Neural progenitor cell (in vitro differentiated cells): ENCODE data around the gene ZNF423.

ENCODE experiments used
- EZH2 ChIP-seq: fragments of 200-600 bp; sonication (generic); IDR thresholded peaks from 2 replicates; pipeline ENCODE4 v1.6.1; 2017; ENCODE audit warnings: antibody characterized with exemption, mild to moderate bottlenecking, moderate library complexity
- EZH2phosphoT487 ChIP-seq: fragments of 200-600 bp; sonication (generic); IDR thresholded peaks from 2 replicates; pipeline ENCODE4 v1.6.1; 2017; ENCODE audit warnings: antibody characterized with exemption
- TF ChIP-seq, protein P1 (sequence below): fragments of 200-600 bp; sonication (generic); IDR thresholded peaks from 2 replicates; pipeline ENCODE4 v1.5.1; 2017; ENCODE audit warnings: antibody characterized with exemption, mild to moderate bottlenecking

DNA sequence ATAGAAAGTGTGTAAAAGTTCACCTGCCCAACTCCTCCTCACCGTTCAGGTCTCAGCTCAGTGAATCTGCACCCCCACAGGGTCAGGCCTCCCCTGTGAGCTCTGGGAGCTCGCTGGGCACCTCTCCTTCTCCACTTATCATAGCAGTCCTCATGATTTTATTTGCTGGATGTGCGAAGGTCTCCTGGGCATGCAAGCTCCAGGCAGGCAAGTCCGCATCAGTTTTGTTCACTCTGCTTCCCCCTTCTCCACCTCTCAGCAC lies 112.8 kb downstream of the ZNF423 start:
- TF ChIP-seq, protein P1, sequence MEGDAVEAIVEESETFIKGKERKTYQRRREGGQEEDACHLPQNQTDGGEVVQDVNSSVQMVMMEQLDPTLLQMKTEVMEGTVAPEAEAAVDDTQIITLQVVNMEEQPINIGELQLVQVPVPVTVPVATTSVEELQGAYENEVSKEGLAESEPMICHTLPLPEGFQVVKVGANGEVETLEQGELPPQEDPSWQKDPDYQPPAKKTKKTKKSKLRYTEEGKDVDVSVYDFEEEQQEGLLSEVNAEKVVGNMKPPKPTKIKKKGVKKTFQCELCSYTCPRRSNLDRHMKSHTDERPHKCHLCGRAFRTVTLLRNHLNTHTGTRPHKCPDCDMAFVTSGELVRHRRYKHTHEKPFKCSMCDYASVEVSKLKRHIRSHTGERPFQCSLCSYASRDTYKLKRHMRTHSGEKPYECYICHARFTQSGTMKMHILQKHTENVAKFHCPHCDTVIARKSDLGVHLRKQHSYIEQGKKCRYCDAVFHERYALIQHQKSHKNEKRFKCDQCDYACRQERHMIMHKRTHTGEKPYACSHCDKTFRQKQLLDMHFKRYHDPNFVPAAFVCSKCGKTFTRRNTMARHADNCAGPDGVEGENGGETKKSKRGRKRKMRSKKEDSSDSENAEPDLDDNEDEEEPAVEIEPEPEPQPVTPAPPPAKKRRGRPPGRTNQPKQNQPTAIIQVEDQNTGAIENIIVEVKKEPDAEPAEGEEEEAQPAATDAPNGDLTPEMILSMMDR, result no peak
- TF ChIP-seq EZH2phosphoT487 (no peak), EZH2 (no peak)
